ENCODE results near the gene LTC4S.

DNA sequence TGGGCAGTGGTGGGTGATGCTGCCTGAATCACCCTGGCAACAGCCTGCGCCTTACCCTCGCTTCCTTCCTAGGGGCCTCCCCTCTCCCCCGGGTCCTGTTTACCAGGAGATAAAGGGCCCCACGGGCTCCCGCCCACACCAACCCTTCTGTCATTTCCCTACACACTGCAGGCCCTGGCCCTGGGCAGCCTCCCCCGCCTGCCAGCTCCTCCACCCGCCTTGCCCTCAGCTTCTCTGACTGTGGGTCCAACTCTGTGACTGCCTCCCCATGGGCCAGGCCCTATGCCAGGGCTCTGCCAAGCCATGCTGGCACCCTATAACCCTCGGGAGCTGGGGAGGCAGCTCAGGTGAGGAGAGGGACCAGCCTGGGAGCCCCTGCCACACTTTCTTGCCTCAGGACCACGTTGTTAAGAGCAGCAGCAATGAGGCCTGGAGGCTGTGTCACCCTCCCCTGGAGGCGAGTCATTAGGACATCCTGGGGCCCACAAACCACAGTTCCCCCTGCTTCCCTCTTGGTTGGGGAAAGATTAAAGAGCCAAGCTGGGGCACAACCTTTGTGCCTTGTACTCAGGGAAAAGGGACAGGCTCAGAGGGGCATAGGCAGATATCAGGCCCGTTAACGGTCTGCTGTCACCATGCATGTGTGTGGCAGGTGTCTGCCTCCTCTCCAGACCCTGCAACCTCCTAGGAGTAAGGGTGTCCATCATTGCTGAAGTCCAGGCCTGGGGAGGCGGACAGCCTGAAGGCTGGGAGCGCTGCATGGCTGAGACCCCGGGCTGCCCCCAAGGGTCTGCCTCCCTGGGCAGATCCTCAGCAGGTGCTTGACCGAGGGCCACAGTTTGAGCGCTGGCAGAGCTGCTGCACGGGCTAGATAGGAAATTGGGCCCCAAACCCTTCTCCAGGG lies 10.1 kb downstream of the LTC4S start:
- TF ChIP-seq, protein P1, sequence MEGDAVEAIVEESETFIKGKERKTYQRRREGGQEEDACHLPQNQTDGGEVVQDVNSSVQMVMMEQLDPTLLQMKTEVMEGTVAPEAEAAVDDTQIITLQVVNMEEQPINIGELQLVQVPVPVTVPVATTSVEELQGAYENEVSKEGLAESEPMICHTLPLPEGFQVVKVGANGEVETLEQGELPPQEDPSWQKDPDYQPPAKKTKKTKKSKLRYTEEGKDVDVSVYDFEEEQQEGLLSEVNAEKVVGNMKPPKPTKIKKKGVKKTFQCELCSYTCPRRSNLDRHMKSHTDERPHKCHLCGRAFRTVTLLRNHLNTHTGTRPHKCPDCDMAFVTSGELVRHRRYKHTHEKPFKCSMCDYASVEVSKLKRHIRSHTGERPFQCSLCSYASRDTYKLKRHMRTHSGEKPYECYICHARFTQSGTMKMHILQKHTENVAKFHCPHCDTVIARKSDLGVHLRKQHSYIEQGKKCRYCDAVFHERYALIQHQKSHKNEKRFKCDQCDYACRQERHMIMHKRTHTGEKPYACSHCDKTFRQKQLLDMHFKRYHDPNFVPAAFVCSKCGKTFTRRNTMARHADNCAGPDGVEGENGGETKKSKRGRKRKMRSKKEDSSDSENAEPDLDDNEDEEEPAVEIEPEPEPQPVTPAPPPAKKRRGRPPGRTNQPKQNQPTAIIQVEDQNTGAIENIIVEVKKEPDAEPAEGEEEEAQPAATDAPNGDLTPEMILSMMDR (IDR thresholded peaks at IDR 0.05) = no peak
- no peak for TF ChIP-seq POLR2A (IDR thresholded peaks at IDR 0.05)

Data from uterus (tissue), 2 donors.